Femur (tissue), 1 donor: ENCODE data around the gene FAM50A.
"Not testable (repeated sequence)": the region's sequence is repeated elsewhere in the genome, so short reads cannot be mapped to it uniquely, and the experiment has no call there.

ENCODE experiments used
- DNase-seq: peaks from one replicate; pipeline ENCODE4 v3.0.0-alpha.2; 2017

FAM50A gene

GRCh38 chrX:154486052-154486395 lies 42.1 kb downstream of the FAM50A start:
- peak; percentile 35 for DNase-seq

- peak; percentile 56 for DNase-seq
Measured at GRCh38 chrX:154486396-154487207, 42.7 kb downstream of the FAM50A start, which contains the start of gene UBL4A. Gene UBL4A (minus strand): TSS chrX:154486615. CDS start chrX:154486584, 31 bp downstream.

- DNase-seq: peak; percentile 15
Measured at GRCh38 chrX:154487518-154488290, 43.8 kb downstream of the FAM50A start.

- peak; percentile 17 for DNase-seq
Measured at GRCh38 chrX:154488336-154489075, 44.6 kb downstream of the FAM50A start.

DNA sequence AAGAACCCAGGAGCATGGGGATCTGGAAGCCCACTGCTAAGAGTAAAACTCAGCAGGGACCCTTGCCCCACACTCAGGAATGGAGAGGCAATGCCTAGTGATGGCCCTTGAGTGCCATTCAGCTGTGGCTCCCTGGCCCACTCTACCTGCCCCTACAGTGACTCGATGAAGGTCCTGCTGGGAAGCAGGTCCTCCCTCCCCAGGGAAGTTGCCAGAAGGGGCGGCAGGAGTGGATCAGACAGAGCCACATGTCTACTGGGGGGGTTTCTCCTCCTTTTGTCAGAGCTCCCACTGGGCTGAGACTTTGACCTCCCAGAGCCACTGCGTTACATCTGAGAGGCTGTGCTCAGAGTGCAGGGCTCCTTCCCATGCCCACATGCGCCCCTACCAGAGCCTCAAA lies 45.2 kb downstream of the FAM50A start:
- DNase-seq: no peak

DNA sequence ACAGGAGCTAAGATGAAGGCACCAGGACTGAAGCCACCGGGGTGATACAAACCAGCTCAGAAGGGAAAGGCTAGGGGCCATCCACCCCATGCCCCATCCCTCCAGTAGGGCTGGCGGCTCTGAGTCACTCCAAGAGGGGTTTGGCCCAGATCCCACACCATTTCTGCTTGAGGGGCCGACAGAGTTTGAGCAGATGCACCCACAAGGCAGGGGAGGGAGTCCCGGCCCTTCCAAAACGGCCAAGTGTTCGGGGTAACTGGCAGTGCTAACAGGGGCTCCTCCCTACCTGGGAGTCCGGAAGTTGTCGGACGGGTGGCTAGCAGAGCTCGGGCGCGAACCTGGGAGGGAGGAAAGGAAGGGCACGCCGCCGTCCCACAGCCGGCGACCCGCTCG lies 46.1 kb downstream of the FAM50A start:
- DNase-seq: peak; percentile 50

DNA sequence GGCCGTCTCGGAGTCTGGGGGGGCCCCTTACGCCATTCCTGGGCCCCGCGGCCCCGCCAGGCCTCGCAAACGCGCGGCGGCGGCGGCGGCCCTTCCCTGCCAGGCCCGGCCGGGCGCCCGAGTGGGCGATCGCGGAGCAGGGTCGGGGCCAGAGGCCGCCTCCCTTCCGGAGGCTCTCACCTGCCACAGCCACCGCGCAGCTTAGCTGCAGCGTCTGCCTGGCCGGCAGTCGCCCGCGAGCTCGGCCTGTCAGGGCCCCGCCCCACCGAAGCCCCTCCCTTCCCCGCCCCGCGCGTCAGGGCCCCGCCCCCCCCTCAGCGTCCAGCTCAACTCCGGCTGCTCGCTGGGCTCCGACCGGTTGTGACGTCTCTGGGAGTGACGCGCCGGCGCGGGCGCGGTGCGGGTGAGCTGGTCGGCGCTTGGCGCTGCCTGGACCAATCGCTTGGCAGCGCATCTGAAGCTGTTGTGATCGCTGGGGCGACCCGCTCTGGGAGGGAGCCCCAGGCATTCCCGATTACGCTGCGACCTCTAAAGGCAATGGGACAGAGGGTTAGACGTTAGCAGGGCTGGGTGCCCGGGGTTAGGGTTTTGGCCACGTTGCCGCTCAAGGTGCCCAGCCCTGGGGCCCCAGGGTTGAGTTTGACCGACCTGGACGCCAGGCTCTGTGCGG lies 46.6 kb downstream of the FAM50A start, which contains the start of gene SLC10A3:
Gene SLC10A3 (minus strand): TSS at position 216 of the 670 bp plus-strand sequence. CDS start 1,689 bp downstream, outside the sequence.
- DNase-seq: peak; percentile 96

DNA sequence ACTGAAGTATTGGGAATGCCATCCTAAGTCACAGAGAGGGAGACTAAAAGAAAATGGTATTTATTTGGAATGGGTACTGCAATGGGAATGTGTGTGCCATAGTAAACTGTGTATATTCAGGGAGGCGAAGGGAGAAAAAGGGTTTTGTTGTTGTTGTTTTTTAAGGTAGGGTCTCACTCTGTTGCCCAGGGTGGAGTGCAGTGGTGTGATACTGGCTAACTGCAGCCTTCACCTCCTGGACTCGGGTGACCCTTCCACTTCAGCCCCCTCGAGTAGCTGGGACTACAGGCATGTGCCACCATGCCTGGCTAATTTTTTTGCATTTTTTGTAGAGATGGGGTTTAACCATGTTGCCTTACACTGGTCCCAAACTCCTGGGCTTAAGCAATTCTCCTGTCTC lies 50.8 kb downstream of the FAM50A start:
- DNase-seq: no peak

DNA sequence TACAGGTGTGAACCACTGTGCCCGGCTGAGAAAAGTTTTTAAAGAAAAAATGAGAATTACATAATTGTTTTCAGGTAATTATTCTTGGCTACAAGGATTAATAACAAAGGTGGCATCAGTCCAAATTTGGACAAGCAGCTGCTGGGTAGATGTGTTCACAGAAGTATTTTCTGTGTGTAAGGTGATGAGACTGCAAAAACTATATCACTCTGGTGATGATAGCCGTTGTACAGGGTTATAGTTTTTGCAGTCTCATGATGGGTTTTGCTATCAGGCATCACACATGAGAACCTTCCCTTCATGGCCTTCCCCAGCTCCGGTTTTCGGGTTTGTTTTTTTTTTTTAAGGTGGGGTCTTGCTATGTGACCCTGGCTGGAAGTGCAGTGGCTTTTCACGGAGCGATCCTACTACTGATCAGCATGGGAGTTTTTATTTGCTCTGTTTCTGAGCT lies 51.6 kb downstream of the FAM50A start:
- DNase-seq: no peak

DNA sequence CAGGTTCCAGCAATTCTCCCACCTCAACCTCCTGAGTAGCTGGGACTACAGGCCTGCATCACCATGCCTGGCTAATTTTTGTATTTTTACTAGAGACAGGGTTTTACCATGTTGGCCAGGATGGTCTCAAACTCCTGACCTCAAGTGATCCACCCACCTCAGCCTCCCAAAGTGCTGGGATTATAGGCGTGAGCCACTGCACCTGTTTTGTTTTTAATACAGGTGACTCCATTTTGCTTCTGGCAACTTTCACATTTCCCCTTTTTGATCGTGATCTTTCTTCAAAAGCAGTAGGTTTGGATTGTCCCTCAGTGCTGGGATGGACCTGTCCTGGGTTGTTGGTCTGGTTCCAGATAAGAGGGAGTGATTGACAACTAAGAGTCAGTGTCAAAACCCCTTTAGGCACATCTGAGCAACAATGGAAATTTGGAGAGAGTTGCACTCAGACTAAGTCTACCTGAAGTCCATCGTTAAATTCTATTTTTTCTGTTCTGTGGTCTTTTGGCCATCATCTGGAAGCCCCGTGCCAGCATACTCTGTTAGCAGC lies 52.7 kb downstream of the FAM50A start:
- not testable (repeated sequence) for DNase-seq
